ENCODE measurements around the gene ZIC1. TPM values are rescaled to one million over a fixed set of nuclear protein-coding genes. Genes with fewer than 3 reads are reported as not detected.

Gene ZIC1
- total RNA-seq, 2 donors from 2014 or later, result 0.04 TPM; not detected in 1

- Histone ChIP-seq H3K27me3 (peaks cover 38 to 70% of the 10 kb centered on the region in 2 donors), H3K4me1 (peaks cover 0 to 25% of the 10 kb centered on the region in 2 donors), H3K4me3 (no peak overlapping the region), H3K9me3 (no peaks in the 10 kb centered on the region), H3K36me3 (no peaks in the 10 kb centered on the region), H3K27ac (no peak overlapping the region)
- TF ChIP-seq CTCF (IDR thresholded peaks at IDR 0.05), result no peak
- DNase-seq (ENCODE audit: low spot score), result no peak
Observed at GRCh38 chr3:147387885-147388699, 21.1 kb upstream of the ZIC1 start.

GRCh38 chr3:147388700-147389580, 20.2 kb upstream of the ZIC1 start:
- peaks cover 38 to 71% of the 10 kb centered on the region in 2 donors for H3K27me3 ChIP-seq

GRCh38 chr3:147389717-147390116, 19.4 kb upstream of the ZIC1 start:
- H3K27me3 ChIP-seq, result peaks cover 38 to 68% of the 10 kb centered on the region in 2 donors
- no peak for TF ChIP-seq CTCF (IDR thresholded peaks at IDR 0.05)

More at GRCh38 chr3:147388700-147389580, 20.2 kb upstream of the ZIC1 start:
- peaks cover 0 to 34% of the 10 kb centered on the region in 2 donors for H3K4me1 ChIP-seq
- no peak for DNase-seq (ENCODE audit: low spot score)
- H3K27ac ChIP-seq, result no peak overlapping the region
- no peaks in the 10 kb centered on the region for H3K9me3 ChIP-seq
- H3K36me3 ChIP-seq, result no peaks in the 10 kb centered on the region
- TF ChIP-seq CTCF (IDR thresholded peaks at IDR 0.05), result no peak
- no peak overlapping the region for H3K4me3 ChIP-seq

GRCh38 chr3:147390589-147391569, 18.3 kb upstream of the ZIC1 start:
- peaks cover 37 to 74% of the 10 kb centered on the region in 2 donors for H3K27me3 ChIP-seq
- H3K36me3 ChIP-seq, result no peaks in the 10 kb centered on the region
- TF ChIP-seq CTCF (IDR thresholded peaks at IDR 0.05), result no peak
- no peak for DNase-seq (ENCODE audit: low spot score)
- H3K9me3 ChIP-seq, result no peaks in the 10 kb centered on the region
- H3K27ac ChIP-seq, result no peak overlapping the region
- no peak overlapping the region for H3K4me3 ChIP-seq
- H3K4me1 ChIP-seq, result peaks cover 0 to 45% of the 10 kb centered on the region in 2 donors

More at GRCh38 chr3:147389717-147390116, 19.4 kb upstream of the ZIC1 start:
- no peak overlapping the region for H3K27ac ChIP-seq
- H3K4me1 ChIP-seq, result peaks cover 0 to 41% of the 10 kb centered on the region in 2 donors
- no peak overlapping the region for H3K4me3 ChIP-seq
- no peak for DNase-seq (ENCODE audit: low spot score)
- H3K9me3 ChIP-seq, result no peaks in the 10 kb centered on the region
- no peaks in the 10 kb centered on the region for H3K36me3 ChIP-seq
